Activated naive CD8-positive, alpha-beta T cell treated with anti-CD3 and anti-CD28 coated beads for 36 hours (primary cell): ENCODE results near the gene SLC7A14. TPM values are rescaled to one million over a fixed set of nuclear protein-coding genes. Genes with fewer than 3 reads are reported as not detected.

ENCODE experiments used
- DNase-seq: peaks from one replicate; pipeline ENCODE4 v3.0.0; 2021
- H3K27ac Mint-ChIP-seq: one replicate; pipeline ENCODE4 v1.8.0; 2022; ENCODE audit warnings: mild to moderate bottlenecking, moderate library complexity, mixed read lengths
- H3K27me3 Mint-ChIP-seq: one replicate; pipeline ENCODE4 v1.8.0; 2022; ENCODE audit warnings: mild to moderate bottlenecking, mixed read lengths
- H3K36me3 Mint-ChIP-seq: one replicate; pipeline ENCODE4 v1.8.0; 2021; ENCODE audit warnings: mild to moderate bottlenecking, mixed read lengths
- H3K4me1 Mint-ChIP-seq: one replicate; pipeline ENCODE4 v1.8.0; 2021; ENCODE audit warnings: mixed read lengths
- H3K4me3 Mint-ChIP-seq: one replicate; pipeline ENCODE4 v1.8.0; 2022; ENCODE audit warnings: mild to moderate bottlenecking, moderate library complexity, mixed read lengths
- H3K9me3 Mint-ChIP-seq: one replicate; pipeline ENCODE4 v1.8.0; 2022; ENCODE audit warnings: mixed read lengths
- total RNA-seq, 2 experiments: library from RNA; stranded (reverse); gene quantifications; one replicate each; pipeline ENCODE4 v1.2.3, GENCODE V29; 2021

The SLC7A14 gene
- total RNA-seq, 2 experiments from 2014 or later: not detected

GRCh38 chr3:170565495-170565894, 20.4 kb downstream of the SLC7A14 start:
- H3K36me3 Mint-ChIP-seq: no peaks in the 10 kb centered on the region
- H3K4me1 Mint-ChIP-seq: peaks cover 8% of the 10 kb centered on the region
- peaks cover 2% of the 10 kb centered on the region for H3K9me3 Mint-ChIP-seq
- no peak overlapping the region for H3K4me3 Mint-ChIP-seq
- DNase-seq: no peak
- peaks cover 30% of the 10 kb centered on the region for H3K27me3 Mint-ChIP-seq
- H3K27ac Mint-ChIP-seq: no peak overlapping the region

GRCh38 chr3:170564664-170565063, 21.2 kb downstream of the SLC7A14 start:
- Mint-ChIP-seq H3K36me3 (no peaks in the 10 kb centered on the region), H3K4me1 (peaks cover 8% of the 10 kb centered on the region), H3K27me3 (peaks cover 31% of the 10 kb centered on the region), H3K9me3 (peaks cover 2% of the 10 kb centered on the region), H3K4me3 (no peak overlapping the region), H3K27ac (no peak overlapping the region)
- DNase-seq: no peak

DNA sequence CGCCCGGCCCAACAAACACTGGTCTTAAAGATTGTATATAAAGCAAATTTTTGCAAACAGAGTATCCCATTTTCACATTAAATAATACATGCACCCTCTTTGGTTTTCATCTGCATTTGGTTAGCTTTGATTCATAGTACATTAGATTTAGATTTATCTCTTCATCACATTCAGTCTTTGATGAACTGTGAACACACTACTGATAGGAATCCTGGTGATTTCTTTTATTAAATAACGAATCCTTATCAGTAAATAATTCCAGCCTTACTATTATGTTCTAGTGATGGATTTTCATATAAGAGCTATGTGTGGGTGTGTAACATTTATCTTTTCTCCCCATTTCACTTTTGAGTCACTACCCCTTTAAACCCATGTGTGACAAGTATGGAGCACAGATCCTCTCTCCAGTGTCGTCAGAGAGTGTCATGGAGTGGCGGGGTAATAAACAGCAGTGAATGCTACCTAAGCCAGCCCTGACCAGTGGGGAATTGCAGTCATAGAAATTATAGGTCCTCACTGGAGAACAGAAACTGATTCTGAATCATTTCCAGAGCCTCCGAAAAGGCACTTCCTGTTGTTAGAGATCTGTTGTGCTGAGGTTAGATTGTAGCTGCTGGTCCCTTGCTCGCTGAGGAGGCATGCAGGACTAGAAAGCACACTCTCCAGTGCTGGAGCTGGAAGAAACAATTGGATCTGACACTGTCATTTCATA, 22.0 kb downstream of the SLC7A14 start:
- H3K27ac Mint-ChIP-seq: no peak overlapping the region
- no peak overlapping the region for H3K4me3 Mint-ChIP-seq
- peaks cover 33% of the 10 kb centered on the region for H3K27me3 Mint-ChIP-seq
- peaks cover 2% of the 10 kb centered on the region for H3K9me3 Mint-ChIP-seq
- peaks cover 8% of the 10 kb centered on the region for H3K4me1 Mint-ChIP-seq
- no peaks in the 10 kb centered on the region for H3K36me3 Mint-ChIP-seq
- no peak for DNase-seq

GRCh38 chr3:170562080-170562479, 23.8 kb downstream of the SLC7A14 start:
- DNase-seq: no peak
- H3K4me1 Mint-ChIP-seq: peaks cover 8% of the 10 kb centered on the region
- H3K36me3 Mint-ChIP-seq: no peaks in the 10 kb centered on the region
- peaks cover 45% of the 10 kb centered on the region for H3K27me3 Mint-ChIP-seq
- H3K4me3 Mint-ChIP-seq: no peak overlapping the region
- H3K27ac Mint-ChIP-seq: no peak overlapping the region
- no peaks in the 10 kb centered on the region for H3K9me3 Mint-ChIP-seq

DNA sequence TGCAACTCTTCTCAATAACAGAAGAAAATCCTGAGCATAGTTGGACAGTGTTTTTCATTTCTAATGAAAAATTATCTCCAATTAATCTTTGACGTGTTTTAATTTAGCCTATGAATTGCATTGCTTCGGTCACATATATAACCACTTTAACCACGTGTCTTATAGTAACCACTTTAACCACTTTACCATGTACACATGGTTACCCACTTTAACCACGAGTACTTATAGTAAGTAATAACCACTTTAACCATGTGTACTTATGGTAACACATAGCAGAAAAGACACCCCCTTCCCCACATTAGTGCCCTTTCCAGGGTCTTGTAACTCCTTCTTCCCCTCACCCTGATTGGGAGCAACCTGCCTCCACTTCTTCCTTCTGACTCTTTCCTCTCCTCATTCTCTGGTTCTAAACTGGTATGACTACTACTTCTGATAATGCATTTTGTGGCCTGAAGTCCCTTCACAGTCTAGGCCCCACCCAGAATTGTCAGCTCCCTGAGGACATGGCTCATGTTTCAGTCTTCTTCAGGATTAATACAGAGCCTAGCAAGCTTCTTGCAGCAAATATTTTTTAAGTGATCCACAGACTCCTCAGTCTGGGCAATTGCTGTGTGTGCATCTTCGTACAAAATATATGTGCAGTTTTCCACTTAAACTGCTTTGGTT, 25.0 kb downstream of the SLC7A14 start:
- DNase-seq: no peak
- Mint-ChIP-seq H3K4me3 (no peak overlapping the region), H3K9me3 (no peaks in the 10 kb centered on the region), H3K4me1 (peaks cover 8% of the 10 kb centered on the region), H3K36me3 (no peaks in the 10 kb centered on the region), H3K27me3 (peaks cover 51% of the 10 kb centered on the region), H3K27ac (no peak overlapping the region)

DNA sequence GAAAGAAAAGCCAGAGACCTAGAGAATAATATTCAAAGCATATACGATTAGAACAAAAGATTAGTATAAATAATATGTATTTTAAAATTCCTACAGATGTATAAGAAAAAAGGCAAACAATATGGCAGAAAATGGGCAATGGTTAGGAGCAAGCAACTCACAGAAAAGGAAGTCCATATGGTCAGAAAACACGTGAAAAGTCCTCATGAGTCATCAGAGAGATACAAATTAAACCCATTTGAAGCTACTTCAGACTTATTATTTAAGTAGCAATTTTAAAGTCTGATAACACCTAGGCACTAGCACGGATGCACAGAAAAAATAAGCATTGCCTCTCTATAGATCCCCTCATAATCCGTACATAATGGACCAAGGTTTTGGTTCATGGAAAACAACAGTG, 25.6 kb downstream of the SLC7A14 start:
- Mint-ChIP-seq H3K27me3 (peaks cover 51% of the 10 kb centered on the region), H3K4me3 (no peak overlapping the region)
- DNase-seq: no peak

GRCh38 chr3:170558427-170558826, 27.4 kb downstream of the SLC7A14 start:
- no peaks in the 10 kb centered on the region for H3K36me3 Mint-ChIP-seq
- no peak for DNase-seq
- H3K27me3 Mint-ChIP-seq: peaks cover 46% of the 10 kb centered on the region
- no peaks in the 10 kb centered on the region for H3K9me3 Mint-ChIP-seq
- no peaks in the 10 kb centered on the region for H3K4me1 Mint-ChIP-seq
- H3K4me3 Mint-ChIP-seq: no peak overlapping the region
- H3K27ac Mint-ChIP-seq: no peak overlapping the region

More for the DNA sequence above, 25.6 kb downstream of the SLC7A14 start:
- Mint-ChIP-seq H3K36me3 (no peaks in the 10 kb centered on the region), H3K9me3 (no peaks in the 10 kb centered on the region), H3K4me1 (peaks cover 8% of the 10 kb centered on the region), H3K27ac (no peak overlapping the region)

DNA sequence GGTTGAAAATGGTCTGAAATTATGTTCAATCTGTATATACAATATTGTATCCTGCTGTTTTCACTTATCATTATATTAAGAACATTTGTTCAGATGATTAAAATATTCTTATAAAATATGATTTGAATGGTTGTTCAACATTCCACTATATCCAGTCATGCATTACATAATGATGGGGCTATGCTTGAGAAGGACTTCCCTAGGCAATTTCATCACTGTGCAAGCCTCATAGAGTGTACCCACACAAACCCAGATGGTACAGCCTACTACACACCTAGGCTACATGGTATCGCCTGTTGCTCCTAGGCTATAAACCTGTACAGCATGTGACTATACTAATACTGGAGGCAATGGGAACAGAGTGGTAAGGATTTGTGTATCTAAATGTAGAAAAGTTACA, 30.5 kb downstream of the SLC7A14 start:
- H3K9me3 Mint-ChIP-seq: no peaks in the 10 kb centered on the region
- H3K4me1 Mint-ChIP-seq: no peaks in the 10 kb centered on the region
- no peaks in the 10 kb centered on the region for H3K36me3 Mint-ChIP-seq
- H3K27me3 Mint-ChIP-seq: peaks cover 42% of the 10 kb centered on the region
- no peak overlapping the region for H3K27ac Mint-ChIP-seq
- H3K4me3 Mint-ChIP-seq: no peak overlapping the region
- DNase-seq: no peak

- DNase-seq: no peak
- Mint-ChIP-seq H3K9me3 (no peaks in the 10 kb centered on the region), H3K27me3 (peaks cover 40% of the 10 kb centered on the region), H3K27ac (no peak overlapping the region), H3K4me3 (no peak overlapping the region), H3K36me3 (no peaks in the 10 kb centered on the region), H3K4me1 (no peaks in the 10 kb centered on the region)
Observed at GRCh38 chr3:170553788-170554757, 31.8 kb downstream of the SLC7A14 start.

- no peaks in the 10 kb centered on the region for H3K9me3 Mint-ChIP-seq
- H3K4me1 Mint-ChIP-seq: no peaks in the 10 kb centered on the region
- DNase-seq: no peak
- H3K36me3 Mint-ChIP-seq: no peaks in the 10 kb centered on the region
- H3K27me3 Mint-ChIP-seq: peaks cover 31% of the 10 kb centered on the region
- no peak overlapping the region for H3K4me3 Mint-ChIP-seq
- no peak overlapping the region for H3K27ac Mint-ChIP-seq
Observed at GRCh38 chr3:170551252-170551651, 34.6 kb downstream of the SLC7A14 start.

- Mint-ChIP-seq H3K4me3 (no peak overlapping the region), H3K27ac (no peak overlapping the region), H3K27me3 (peaks cover 23% of the 10 kb centered on the region), H3K9me3 (no peaks in the 10 kb centered on the region), H3K4me1 (no peaks in the 10 kb centered on the region), H3K36me3 (no peaks in the 10 kb centered on the region)
- DNase-seq: no peak
Observed at GRCh38 chr3:170542704-170543103, 43.2 kb downstream of the SLC7A14 start.

DNA sequence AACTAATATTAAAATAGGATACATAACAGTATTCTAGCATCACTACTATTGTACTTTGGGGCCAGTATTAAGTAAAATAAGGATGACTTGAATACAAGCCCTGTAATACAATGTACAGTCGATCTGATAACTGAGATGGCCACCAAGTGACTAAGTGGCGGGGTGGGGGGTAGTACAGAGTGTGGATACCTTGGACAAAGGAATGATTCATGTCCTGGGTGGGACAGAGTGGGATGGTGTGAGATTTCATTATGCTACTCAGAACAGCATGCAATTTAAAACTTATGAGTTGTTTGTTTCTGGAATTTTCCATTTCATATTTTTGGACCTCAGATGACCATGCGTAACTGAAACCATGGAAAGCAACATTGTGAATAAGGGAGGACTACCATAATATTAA, 46.0 kb downstream of the SLC7A14 start:
- H3K4me3 Mint-ChIP-seq: no peak overlapping the region
- no peaks in the 10 kb centered on the region for H3K9me3 Mint-ChIP-seq
- H3K36me3 Mint-ChIP-seq: no peaks in the 10 kb centered on the region
- no peak for DNase-seq
- no peaks in the 10 kb centered on the region for H3K4me1 Mint-ChIP-seq
- no peak overlapping the region for H3K27ac Mint-ChIP-seq
- peaks cover 23% of the 10 kb centered on the region for H3K27me3 Mint-ChIP-seq

DNA sequence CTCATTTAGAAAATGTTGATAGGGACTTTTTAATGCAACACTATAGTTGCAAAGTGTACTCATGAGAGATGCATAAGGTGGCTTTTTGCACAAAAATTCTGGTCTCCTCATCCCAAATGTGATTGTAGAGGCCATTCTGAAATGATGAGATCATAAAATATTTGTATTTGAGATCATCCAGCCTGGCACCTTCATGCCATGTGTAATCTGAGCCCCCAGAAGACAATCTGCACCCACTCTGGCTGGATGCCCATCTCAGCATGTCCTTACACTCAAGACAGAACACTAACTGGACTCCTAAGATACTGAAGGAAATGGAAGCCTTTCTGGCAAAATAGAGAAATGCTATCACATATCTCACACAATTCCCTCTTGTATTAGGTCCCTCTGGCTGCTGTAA, 49.2 kb downstream of the SLC7A14 start:
- DNase-seq: no peak
- Mint-ChIP-seq H3K27me3 (peaks cover 17% of the 10 kb centered on the region), H3K4me1 (no peaks in the 10 kb centered on the region), H3K36me3 (no peaks in the 10 kb centered on the region), H3K9me3 (no peaks in the 10 kb centered on the region), H3K4me3 (no peak overlapping the region), H3K27ac (no peak overlapping the region)

DNA sequence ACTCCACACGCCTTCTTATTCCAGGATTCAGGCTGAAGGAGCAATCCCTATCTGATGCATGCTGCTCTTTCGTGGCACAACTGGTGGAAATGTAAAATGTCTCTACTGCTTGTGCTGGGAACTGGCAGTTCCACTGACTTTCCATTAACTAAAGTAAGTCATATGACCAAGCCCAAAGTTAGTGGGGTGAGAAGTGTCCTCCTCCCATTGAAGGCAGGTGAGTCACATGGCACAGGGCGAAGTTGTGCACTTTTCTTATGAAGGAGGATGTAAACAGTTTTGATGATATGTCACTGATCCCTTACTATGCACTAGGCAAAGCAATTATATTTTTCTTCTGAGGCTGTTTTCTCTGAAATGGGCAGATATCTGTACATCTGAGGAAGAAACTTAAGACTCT, 51.6 kb downstream of the SLC7A14 start:
- DNase-seq: no peak
- H3K27me3 Mint-ChIP-seq: peaks cover 14% of the 10 kb centered on the region
- H3K36me3 Mint-ChIP-seq: no peaks in the 10 kb centered on the region
- no peaks in the 10 kb centered on the region for H3K4me1 Mint-ChIP-seq
- no peaks in the 10 kb centered on the region for H3K9me3 Mint-ChIP-seq
- no peak overlapping the region for H3K4me3 Mint-ChIP-seq
- no peak overlapping the region for H3K27ac Mint-ChIP-seq

DNA sequence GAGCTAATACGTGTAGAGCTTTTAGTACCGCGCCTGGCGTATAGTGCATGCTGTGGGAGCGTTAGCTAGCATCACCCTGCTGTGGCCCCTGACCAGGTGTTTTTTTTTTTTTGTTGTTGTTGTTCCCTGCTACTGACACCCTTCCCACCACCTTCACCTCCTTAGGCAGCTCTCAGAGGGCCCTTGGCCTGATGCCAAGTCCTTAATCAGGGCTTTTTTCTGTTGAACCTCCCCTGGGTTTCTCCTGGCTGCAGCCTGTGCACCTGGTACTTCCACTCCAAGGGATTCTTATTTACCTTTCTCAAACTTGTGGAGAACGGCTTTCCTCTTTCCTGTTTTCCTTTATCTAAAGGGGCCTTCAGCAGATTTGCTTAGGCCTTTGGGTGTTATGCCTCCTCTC, 53.3 kb downstream of the SLC7A14 start:
- Mint-ChIP-seq H3K4me1 (no peaks in the 10 kb centered on the region), H3K4me3 (no peak overlapping the region), H3K9me3 (no peaks in the 10 kb centered on the region), H3K27me3 (peaks cover 3% of the 10 kb centered on the region), H3K36me3 (no peaks in the 10 kb centered on the region), H3K27ac (no peak overlapping the region)
- no peak for DNase-seq
